AG09309 (cell line): ENCODE measurements around the gene LYPD6B.

ENCODE experiments used
- DNase-seq: peaks from one replicate; pipeline ENCODE4 v3.0.0-alpha.2; 2010; ENCODE audit warnings: low read depth
- H3K4me3 ChIP-seq: 2 replicates; pipeline ENCODE4 v1.5.1; 2011; ENCODE audit warnings: mild to moderate bottlenecking, low read depth, low read length, moderate library complexity; ENCODE audit not compliant: control insufficient read depth
- TF ChIP-seq, protein P1 (sequence below): IDR thresholded peaks from 2 replicates; pipeline ENCODE4 v1.5.1; 2011; ENCODE audit warnings: mild to moderate bottlenecking, low read depth, low read length, inconsistent platforms; ENCODE audit not compliant: insufficient read depth, control insufficient read depth; ENCODE audit errors: missing control alignments

The LYPD6B gene

DNA sequence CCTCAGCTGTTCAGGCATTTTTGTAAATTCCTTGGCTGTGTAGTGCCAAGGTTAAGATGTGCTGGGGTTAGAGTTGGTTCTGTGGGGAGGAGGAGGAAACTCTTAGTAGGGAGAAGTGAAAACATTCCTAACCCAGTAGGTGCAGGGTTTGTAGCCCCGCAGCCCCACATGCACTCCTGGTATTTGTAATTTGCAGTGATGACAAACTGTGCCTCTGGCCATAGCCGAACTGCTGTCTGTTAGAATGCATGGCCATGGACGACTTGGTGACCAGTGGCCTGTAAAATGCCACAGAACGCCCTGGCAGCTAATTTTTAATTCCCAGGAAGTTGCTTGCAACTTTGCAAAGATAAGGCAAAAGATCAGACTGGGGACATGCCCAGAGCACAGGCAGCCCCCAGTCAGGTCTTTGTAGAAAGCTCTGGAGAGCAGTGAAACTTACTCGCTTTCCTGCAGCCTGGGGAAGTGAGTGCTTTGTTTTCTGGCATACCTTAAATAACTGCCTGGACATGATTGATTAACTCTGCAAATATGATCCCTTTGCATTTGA is 38.4 kb downstream of the LYPD6B start:
- no peak for DNase-seq
- no peak overlapping the region for H3K4me3 ChIP-seq
- TF ChIP-seq, protein P1, sequence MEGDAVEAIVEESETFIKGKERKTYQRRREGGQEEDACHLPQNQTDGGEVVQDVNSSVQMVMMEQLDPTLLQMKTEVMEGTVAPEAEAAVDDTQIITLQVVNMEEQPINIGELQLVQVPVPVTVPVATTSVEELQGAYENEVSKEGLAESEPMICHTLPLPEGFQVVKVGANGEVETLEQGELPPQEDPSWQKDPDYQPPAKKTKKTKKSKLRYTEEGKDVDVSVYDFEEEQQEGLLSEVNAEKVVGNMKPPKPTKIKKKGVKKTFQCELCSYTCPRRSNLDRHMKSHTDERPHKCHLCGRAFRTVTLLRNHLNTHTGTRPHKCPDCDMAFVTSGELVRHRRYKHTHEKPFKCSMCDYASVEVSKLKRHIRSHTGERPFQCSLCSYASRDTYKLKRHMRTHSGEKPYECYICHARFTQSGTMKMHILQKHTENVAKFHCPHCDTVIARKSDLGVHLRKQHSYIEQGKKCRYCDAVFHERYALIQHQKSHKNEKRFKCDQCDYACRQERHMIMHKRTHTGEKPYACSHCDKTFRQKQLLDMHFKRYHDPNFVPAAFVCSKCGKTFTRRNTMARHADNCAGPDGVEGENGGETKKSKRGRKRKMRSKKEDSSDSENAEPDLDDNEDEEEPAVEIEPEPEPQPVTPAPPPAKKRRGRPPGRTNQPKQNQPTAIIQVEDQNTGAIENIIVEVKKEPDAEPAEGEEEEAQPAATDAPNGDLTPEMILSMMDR: no peak

DNA sequence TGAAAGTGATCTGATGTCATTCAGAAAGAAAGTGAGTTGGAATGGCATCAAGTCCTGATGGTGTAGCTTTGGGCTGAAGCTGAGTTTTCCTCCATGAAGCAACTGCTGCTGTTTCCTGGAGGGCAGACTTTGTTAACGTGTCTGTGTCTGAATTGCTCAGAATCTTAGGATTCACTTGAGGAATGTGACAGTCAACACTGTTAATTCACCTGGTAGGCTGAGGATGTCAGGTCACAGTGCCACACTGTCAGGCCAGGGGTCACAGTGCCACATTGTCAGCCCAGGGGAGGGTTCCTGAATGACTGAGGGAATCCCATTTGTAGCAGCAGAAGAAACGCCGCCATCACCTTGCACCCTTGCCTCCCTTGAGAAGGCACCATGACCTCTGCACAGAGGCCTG is 39.4 kb downstream of the LYPD6B start:
- TF ChIP-seq, protein P1: no peak
- no peak for DNase-seq
- H3K4me3 ChIP-seq: no peak overlapping the region

DNA sequence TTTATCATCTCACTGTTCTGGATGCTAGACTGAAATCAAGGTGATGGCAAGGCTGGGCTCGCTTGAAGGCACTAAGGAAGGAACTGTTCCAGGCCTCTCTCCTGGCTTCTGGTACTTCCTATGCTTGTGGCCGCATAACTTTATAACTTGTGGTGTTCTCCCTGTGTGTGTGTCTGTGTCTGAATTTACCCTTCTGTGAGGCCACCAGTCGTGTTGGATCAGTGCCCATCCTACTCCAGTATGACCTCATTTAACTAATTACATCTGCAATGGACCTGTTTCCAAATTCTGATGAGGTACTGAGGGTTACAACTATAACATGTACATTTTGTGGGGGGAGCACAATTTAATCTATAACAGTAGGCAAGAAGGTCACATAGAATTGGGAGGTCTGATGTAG is 41.6 kb downstream of the LYPD6B start:
- DNase-seq: no peak
- TF ChIP-seq, protein P1: no peak
- no peak overlapping the region for H3K4me3 ChIP-seq

DNA sequence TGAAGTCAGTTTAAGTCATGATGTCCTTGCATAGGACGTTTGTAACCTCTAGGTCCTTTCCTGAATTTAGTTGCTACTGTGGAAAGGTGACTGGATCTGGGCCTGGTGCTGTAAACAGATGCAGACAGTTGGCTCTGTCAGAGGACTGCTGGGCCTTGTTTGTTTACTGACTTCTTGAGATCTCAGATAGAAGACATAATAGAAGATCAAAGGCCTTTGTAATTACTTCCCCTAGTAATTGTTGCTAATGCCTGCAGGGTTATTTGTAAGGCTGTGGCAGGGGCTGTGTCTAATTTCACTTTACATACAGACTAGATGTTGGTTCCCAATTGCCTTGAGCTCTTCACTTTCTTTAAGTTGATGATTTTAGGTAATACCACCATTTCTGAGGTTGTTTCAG is 42.5 kb downstream of the LYPD6B start:
- TF ChIP-seq, protein P1: no peak
- no peak for DNase-seq
- H3K4me3 ChIP-seq: no peak overlapping the region

DNA sequence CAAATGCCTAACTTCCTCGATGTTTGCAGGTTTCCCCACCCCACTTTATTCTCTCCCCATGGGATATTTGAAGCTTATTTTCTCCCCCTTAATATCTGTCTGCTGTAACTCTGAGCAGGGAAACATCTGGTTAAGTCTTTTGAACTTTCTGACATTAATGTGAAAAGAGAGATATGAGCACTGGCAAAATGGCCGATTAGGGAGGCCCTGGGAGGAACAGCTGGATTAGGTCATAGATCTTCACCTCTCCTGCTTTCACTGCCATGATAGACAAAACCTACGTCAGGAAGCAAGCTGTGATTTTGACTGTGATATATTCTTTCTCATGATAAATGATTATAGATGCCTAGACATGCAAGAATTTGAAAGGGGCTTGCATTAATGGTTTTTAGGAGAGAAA is 43.6 kb downstream of the LYPD6B start:
- no peak for DNase-seq
- H3K4me3 ChIP-seq: no peak overlapping the region
- TF ChIP-seq, protein P1: no peak

DNA sequence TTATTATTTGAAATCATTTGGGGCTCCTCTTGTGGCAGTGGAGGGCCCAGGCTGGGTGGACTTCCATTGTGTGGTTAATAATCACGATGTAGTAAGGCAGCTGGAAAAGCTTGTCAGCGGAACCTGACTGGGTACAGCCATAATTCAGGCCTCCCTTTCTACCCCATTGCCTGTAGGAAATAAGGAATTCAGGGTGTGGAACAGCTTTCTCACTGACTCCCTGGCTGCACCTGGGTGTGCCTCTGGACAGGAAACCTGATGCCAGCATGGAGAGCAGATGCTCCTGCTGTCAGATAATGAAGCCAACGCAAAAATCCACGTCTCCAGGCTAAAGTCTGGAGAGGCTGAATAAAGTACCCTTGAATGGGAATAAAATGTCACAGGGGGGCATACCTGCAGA is 44.2 kb downstream of the LYPD6B start:
- TF ChIP-seq, protein P1: no peak
- DNase-seq: no peak
- H3K4me3 ChIP-seq: no peak overlapping the region

DNA sequence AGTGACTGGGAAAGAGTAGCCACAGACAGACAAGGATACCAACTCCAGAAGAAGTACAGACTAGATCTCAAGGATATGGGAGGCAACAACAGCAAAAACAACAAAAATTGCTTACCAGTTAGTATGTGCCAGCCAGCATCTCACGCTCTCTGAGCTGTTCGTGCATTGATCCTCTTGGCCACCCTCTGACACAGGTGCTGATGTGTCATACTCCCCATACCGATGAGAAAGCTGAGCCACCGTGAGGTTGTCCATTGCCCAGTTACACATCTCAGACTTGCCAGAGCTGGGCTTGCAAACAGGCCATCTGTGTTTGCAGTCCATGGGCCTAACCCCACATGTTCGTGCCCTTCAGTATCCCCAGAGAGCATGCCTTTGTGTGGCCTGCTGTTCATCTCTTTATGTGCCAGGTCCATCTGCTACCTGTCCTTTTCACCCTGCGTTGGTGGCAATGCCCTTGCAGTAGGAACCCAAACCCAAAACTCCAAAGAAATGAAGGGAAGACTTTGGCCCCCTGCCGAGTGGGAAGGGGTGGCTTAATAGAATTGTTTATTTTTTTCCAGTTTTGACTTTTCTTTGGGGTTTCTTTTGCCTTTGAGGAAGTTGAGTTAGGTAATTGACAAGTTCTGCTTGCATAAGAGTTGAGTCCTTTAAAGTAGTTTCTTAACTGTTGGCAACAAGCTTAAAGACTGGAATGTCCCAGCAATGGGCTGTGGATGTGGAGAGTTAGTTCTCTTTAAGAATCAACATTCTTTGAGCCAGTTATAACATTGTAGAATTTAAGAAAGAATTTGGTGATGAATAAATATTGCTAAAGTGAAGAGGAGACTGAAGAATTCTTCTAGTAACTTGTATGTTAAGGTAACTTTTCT is 46.7 kb downstream of the LYPD6B start:
- TF ChIP-seq, protein P1: no peak
- no peak overlapping the region for H3K4me3 ChIP-seq
- peak; percentile 54 for DNase-seq
